ENCODE results near the gene ZFTA. TPM values are rescaled to one million over a fixed set of nuclear protein-coding genes. Genes with fewer than 3 reads are reported as not detected.

The ZFTA gene
- total RNA-seq, 4 donors from 2014 or later = 15.8 to 41.9 (median 26.6) TPM

DNA sequence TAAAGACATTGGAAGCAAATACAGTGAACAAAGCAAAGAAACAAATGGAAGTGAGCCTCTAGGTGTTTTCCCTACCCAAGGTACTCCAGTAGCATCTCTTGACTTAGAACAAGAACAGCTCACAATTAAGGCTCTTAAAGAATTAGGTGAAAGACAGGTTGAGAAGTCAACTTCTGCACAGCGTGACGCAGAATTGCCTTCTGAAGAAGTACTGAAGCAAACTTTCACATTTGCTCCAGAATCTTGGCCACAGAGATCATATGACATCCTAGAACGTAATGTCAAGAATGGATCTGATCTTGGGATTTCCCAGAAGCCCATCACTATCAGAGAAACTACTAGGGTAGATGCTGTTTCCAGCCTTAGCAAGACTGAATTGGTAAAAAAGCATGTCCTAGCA lies 48.0 kb downstream of the ZFTA start:
- H3K27me3 ChIP-seq = no peaks in the 10 kb centered on the region
- intact Hi-C loops (cut with DNase I) = no loop called here
- H3K27ac ChIP-seq (replicated peaks in 1 of 4) = no peak overlapping the region
- no peak for DNase-seq (ENCODE audit: extremely low spot score)
- H3K9me3 ChIP-seq = no peaks in the 10 kb centered on the region
- H3K36me3 ChIP-seq = peaks cover 0 to 7% (median 0%) of the 10 kb centered on the region in 4 donors
- peaks cover 0 to 7% (median 3%) of the 10 kb centered on the region in 4 donors for H3K4me1 ChIP-seq
- no peak overlapping the region for H3K4me3 ChIP-seq
- TF ChIP-seq POLR2A (IDR thresholded peaks at IDR 0.05; ENCODE audit: low read depth) (no peak), CTCF (IDR thresholded peaks at IDR 0.05) (no peak), POLR2AphosphoS5 (IDR thresholded peaks at IDR 0.05) (no peak), EP300 (IDR thresholded peaks at IDR 0.05) (no peak)
- 100% methylated on average over 3 of the region's 3 CpGs for WGBS

- TF ChIP-seq POLR2A (IDR thresholded peaks at IDR 0.05; ENCODE audit: low read depth) = no peak
- TF ChIP-seq POLR2AphosphoS5 (IDR thresholded peaks at IDR 0.05) = no peak
- no peak for TF ChIP-seq CTCF (IDR thresholded peaks at IDR 0.05)
- TF ChIP-seq EP300 (IDR thresholded peaks at IDR 0.05) = no peak
- WGBS = 36% methylated on average over 2 of the region's 2 CpGs
These were observed 48.6 kb downstream of the ZFTA start for GRCh38 chr11:63719987-63720386.

GRCh38 chr11:63719001-63719400 lies 49.6 kb downstream of the ZFTA start:
- 85% methylated on average over 1 of the region's 1 CpG for WGBS
- Histone ChIP-seq H3K36me3 (peaks cover 0 to 7% (median 0%) of the 10 kb centered on the region in 4 donors), H3K27me3 (no peaks in the 10 kb centered on the region), H3K4me1 (peaks cover 0 to 7% (median 3%) of the 10 kb centered on the region in 4 donors), H3K9me3 (no peaks in the 10 kb centered on the region), H3K4me3 (no peak overlapping the region), H3K27ac (replicated peaks in 1 of 4) (no peak overlapping the region)
- TF ChIP-seq EP300 (IDR thresholded peaks at IDR 0.05) = no peak
- no peak for TF ChIP-seq POLR2A (IDR thresholded peaks at IDR 0.05; ENCODE audit: low read depth)
- TF ChIP-seq POLR2AphosphoS5 (IDR thresholded peaks at IDR 0.05) = no peak
- TF ChIP-seq CTCF (IDR thresholded peaks at IDR 0.05) = no peak
- intact Hi-C loops (cut with DNase I) = no loop called here
- DNase-seq (ENCODE audit: extremely low spot score) = no peak

More at GRCh38 chr11:63719987-63720386, 48.6 kb downstream of the ZFTA start:
- Histone ChIP-seq H3K4me3 (no peak overlapping the region), H3K36me3 (peaks cover 0 to 7% (median 0%) of the 10 kb centered on the region in 4 donors), H3K9me3 (no peaks in the 10 kb centered on the region), H3K4me1 (peaks cover 0 to 7% (median 3%) of the 10 kb centered on the region in 4 donors), H3K27ac (replicated peaks in 1 of 4) (no peak overlapping the region), H3K27me3 (no peaks in the 10 kb centered on the region)
- intact Hi-C loops (cut with DNase I) = no loop called here
- DNase-seq (ENCODE audit: extremely low spot score) = no peak

Small RNA genes lying within 50 kb of the gene (small RNA-seq; reads per million reads assigned to genes)
- 0 reads per million in 3 donors for gene RN7SL596P

Other genes starting within 250 kb of the ZFTA start
- 10 to 100 TPM in 3 of 4 donors, 1 to 10 TPM in 1; 9.1 to 28.0 (median 20.1) TPM for gene PLAAT4, start 232.0 kb downstream of the ZFTA start, total RNA-seq
- not detected for gene PLAAT2, start 205.4 kb downstream of the ZFTA start, total RNA-seq
- gene PLAAT3, start 154.3 kb downstream of the ZFTA start, total RNA-seq = 10 to 100 TPM; 40.3 to 74.8 (median 54.4) TPM
- gene ATL3, start 97.4 kb downstream of the ZFTA start, total RNA-seq = 100 to 1,000 TPM; 138 to 202 (median 144) TPM
- 10 to 100 TPM; 79.5 to 97.4 (median 87.1) TPM for gene RTN3, start 87.3 kb downstream of the ZFTA start, total RNA-seq
- 10 to 100 TPM; 12.0 to 25.8 (median 18.6) TPM for gene SPINDOC, start 44.7 kb upstream of the ZFTA start, total RNA-seq
- 10 to 100 TPM; 21.5 to 38.1 (median 30.6) TPM for gene MARK2, start 70.3 kb upstream of the ZFTA start, total RNA-seq
- under 1 TPM in 3 of 4 donors, not detected in 1; 0.40 to 0.45 (median 0.42) TPM for gene RCOR2, start 148.4 kb upstream of the ZFTA start, total RNA-seq
- gene NAA40, start 170.2 kb upstream of the ZFTA start, total RNA-seq = 1 to 10 TPM; 3.8 to 8.8 (median 8.0) TPM
- 100 to 1,000 TPM; 393 to 518 (median 445) TPM for gene COX8A, start 205.8 kb upstream of the ZFTA start, total RNA-seq
- 10 to 100 TPM; 57.7 to 70.5 (median 65.4) TPM for gene OTUB1, start 217.7 kb upstream of the ZFTA start, total RNA-seq

Measured in esophagus muscularis mucosa (tissue), 4 donors.